Jurkat, Clone E6-1 (cell line): Measurements from ENCODE around the gene IGFL1.
"Not testable (repeated sequence)": the region's sequence is repeated elsewhere in the genome, so short reads cannot be mapped to it uniquely, and the experiment has no call there.

ENCODE experiments used
- DNase-seq: peaks from one replicate; pipeline ENCODE4 v3.0.0-alpha.2; 2011; ENCODE audit warnings: low read depth, low spot score
- H3K4me3 ChIP-seq: 2 replicates; pipeline ENCODE4 v1.5.1; 2011; ENCODE audit warnings: mild to moderate bottlenecking, low read length, control low read depth, moderate library complexity

The IGFL1 gene

GRCh38 chr19:46256855-46257254, 27.3 kb downstream of the IGFL1 start:
- no peak for DNase-seq
- H3K4me3 ChIP-seq: no peak overlapping the region

DNA sequence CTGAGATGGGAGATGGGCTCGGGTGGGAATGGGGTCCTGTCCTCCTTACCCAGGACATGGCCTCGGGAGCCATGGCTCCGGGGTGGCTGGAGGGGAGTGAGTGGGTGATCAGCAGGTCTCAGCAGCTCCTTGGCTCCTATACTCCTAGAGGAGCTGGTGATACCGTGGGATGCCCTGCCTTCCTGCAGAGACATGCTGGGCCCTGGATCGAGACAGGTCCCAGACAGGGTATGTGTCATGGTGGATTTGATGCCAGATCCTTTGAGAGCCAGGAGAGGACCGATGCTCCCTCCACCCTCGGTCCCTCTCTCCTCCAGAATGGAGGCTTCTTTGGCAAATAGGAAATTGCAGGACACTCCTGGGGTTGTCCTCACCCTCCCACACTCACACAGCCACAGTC, 32.0 kb downstream of the IGFL1 start:
- not testable (repeated sequence) for H3K4me3 ChIP-seq, DNase-seq

DNA sequence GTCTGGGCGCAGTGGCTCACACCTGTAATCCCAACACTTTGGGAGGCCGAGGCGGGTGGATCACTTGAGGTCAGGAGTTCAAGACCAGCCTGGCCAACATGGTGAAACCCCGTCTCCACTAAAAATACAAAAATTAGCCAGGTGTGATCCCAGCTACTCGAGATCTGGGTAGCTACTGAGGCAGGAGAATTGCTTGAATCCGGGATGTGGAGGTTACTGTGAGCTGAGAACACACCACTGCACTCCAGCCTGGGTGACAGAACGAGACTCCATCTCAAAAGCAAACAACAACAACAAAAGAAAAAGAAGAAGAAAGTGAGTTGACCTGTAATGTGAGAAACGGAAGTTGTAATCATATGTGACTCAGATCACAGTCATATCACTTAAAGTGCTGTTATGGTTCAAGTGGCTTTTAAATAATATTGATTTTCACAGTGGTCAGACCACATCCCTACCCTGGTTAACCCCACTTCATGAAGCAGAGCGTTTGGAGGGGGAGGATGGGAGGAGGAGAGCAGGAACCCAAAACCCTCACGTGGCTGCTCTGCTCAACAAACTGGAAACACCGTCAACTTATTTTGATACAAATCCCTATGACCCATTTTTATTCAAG, 33.2 kb downstream of the IGFL1 start:
- peak; percentile 84 for DNase-seq

GRCh38 chr19:46264801-46265200, 35.3 kb downstream of the IGFL1 start:
- DNase-seq: not testable (repeated sequence)

More for the DNA sequence above, 33.2 kb downstream of the IGFL1 start:
- not testable (repeated sequence) for H3K4me3 ChIP-seq

GRCh38 chr19:46265217-46265828, 35.8 kb downstream of the IGFL1 start:
- DNase-seq: peak; percentile 74
- H3K4me3 ChIP-seq: no peak overlapping the region

More at GRCh38 chr19:46264801-46265200, 35.3 kb downstream of the IGFL1 start:
- not testable (repeated sequence) for H3K4me3 ChIP-seq

GRCh38 chr19:46269101-46269500, 39.6 kb downstream of the IGFL1 start:
- DNase-seq: no peak
- H3K4me3 ChIP-seq: no peak overlapping the region

DNA sequence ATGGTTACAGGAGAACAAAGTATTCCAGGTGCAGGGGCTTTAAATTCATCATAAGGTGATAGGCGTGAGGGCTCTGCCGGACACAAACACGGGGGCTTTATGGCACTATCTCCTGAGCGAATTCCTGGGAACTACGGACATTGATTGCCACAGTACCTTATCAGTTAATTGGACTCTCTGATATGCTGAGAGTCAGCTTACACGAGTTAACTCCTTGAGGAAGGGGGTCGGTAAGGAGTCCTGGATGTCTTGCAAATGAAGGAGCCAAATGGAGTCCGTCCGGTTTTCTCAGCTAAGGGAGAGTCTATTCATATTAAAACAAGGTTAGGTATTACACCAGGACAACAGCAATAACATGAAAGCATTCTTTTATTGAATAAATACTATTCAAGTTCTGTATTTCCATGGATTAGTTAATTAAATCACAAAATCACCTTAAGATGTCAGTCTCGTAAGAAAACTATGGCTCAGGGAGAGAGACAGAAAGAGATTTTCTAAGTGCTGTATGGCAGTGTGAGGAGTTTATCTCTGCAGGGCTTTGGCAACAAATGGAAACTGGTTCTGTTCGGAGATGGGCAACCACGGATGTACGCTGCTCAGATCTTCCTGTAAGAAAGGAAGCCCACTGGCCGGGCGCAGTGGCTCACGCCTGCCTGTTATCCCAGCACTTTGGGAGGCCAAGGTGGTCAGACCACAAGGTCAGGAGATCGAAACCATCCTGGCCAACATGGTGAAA, 41.1 kb downstream of the IGFL1 start:
- H3K4me3 ChIP-seq: no peak overlapping the region
- no peak for DNase-seq

DNA sequence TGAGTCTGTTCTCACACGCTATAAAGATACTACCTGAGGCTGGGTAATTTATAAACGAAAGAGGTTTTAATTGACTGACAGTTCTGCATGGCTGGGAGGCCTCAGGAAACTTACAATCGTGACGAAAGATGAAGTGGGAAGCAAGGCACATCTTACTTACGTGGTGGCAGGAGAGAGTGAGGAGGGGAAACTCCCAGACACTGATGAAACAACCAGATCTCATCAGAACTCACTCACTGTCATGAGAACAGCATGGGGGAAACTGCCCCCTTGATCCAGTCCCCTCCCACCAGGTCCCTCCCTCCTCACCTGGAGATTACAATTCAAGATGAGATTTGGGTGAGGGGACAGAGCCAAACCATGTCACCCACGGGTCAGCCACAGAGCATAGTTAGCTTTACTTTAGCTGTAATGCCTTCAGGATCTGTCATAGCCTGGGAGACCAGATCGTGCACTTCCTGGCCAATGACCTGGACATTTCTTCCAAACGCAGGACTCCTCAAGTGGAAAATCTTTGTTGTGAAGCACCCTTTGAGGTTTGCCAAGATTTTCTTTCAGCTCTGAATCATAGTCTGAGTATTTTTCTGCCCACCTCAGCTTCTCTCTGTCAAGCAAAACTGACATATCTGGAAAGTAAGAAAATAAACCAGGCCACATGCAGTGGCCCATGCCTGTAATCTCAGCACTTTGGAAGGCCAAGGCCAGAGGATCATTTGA, 42.1 kb downstream of the IGFL1 start:
- H3K4me3 ChIP-seq: no peak overlapping the region
- DNase-seq: no peak

DNA sequence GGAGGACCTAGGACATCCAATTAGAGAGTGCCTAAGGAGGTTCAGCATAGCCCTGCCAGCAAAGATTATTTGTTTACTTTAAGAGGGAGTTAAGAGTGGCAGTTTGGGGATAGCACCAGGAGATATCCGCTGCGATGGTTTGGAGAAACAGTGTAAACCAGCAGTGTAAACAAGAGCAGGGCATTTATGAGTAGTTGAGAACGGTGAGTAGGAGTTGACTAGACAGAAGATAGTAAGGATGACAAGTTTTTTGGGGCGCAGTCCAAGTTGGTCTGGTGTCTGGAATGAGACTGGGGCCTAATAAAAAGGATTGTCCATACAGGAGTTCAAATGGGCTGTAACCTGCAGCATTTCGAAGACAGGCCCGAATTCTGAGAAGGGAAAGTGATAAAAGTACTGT, 44.4 kb downstream of the IGFL1 start:
- H3K4me3 ChIP-seq, DNase-seq: not testable (repeated sequence)

GRCh38 chr19:46279177-46279576, 49.6 kb downstream of the IGFL1 start:
- no peak overlapping the region for H3K4me3 ChIP-seq
- DNase-seq: no peak
